DMS153 treated with DMSO at 0.1 percent for 48 hours (cell line): Measurements from ENCODE around the gene C17orf100.
"Not testable (repeated sequence)": the region's sequence is repeated elsewhere in the genome, so short reads cannot be mapped to it uniquely, and the experiment has no call there.

Experiments used
- DNase-seq: peaks from one replicate; lab custom pipeline; 2025; ENCODE audit not compliant: unreplicated experiment; lab: John Stamatoyannopoulos, UW

C17orf100 gene

GRCh38 chr17:6640536-6641246, 10.9 kb upstream of the C17orf100 start, which contains the start of the genes KIAA0753 and TXNDC17:
TSS of gene KIAA0753 (minus strand) at chr17:6640711. CDS start at chr17:6635103, 5,608 bp downstream.
TSS of gene TXNDC17 (plus strand) at chr17:6641060. CDS start at chr17:6641083, 23 bp downstream.
- DNase-seq = peak; percentile 36

- DNase-seq = no peak
Observed at GRCh38 chr17:6641247-6641863, 10.2 kb upstream of the C17orf100 start.

GRCh38 chr17:6642592-6642991, 9.0 kb upstream of the C17orf100 start:
- no peak for DNase-seq

- no peak for DNase-seq
Observed at GRCh38 chr17:6643451-6644125, 8.0 kb upstream of the C17orf100 start.

- DNase-seq = no peak
Observed at GRCh38 chr17:6648181-6648580, 3.4 kb upstream of the C17orf100 start.

- no peak for DNase-seq
Observed at GRCh38 chr17:6651919-6652452, 424 bp downstream of the C17orf100 start.

- DNase-seq = no peak
Observed at GRCh38 chr17:6654841-6655731, 3.5 kb downstream of the C17orf100 start.

- DNase-seq = not testable (repeated sequence)
Observed at GRCh38 chr17:6655732-6656361, 4.3 kb downstream of the C17orf100 start.

- not testable (repeated sequence) for DNase-seq
Observed at GRCh38 chr17:6656797-6657632, 5.5 kb downstream of the C17orf100 start.

- DNase-seq = no peak
Observed at GRCh38 chr17:6657633-6658287, 6.2 kb downstream of the C17orf100 start.

- DNase-seq = not testable (repeated sequence)
Observed at GRCh38 chr17:6658411-6658810, 6.8 kb downstream of the C17orf100 start.

- DNase-seq = no peak
Observed at GRCh38 chr17:6660101-6660500, 8.5 kb downstream of the C17orf100 start.

GRCh38 chr17:6660805-6661463, 9.4 kb downstream of the C17orf100 start:
- no peak for DNase-seq

- no peak for DNase-seq
Observed at GRCh38 chr17:6661464-6661848, 9.9 kb downstream of the C17orf100 start.

GRCh38 chr17:6663200-6663599, 11.6 kb downstream of the C17orf100 start:
- DNase-seq = not testable (repeated sequence)

- DNase-seq = no peak
Observed at GRCh38 chr17:6666077-6666521, 14.5 kb downstream of the C17orf100 start.

GRCh38 chr17:6666557-6666956, 15.0 kb downstream of the C17orf100 start:
- no peak for DNase-seq

GRCh38 chr17:6667516-6667915, 16.0 kb downstream of the C17orf100 start:
- DNase-seq = no peak
